Ovary (tissue), 9 donors: ENCODE measurements around the gene SLC17A9. TPM values are rescaled to one million over a fixed set of nuclear protein-coding genes. Genes with fewer than 3 reads are reported as not detected.
A peak's percentile ranks its signal among the peaks of the same experiment; 100 is the strongest.

ENCODE experiments used
- DNase-seq, 5 donors: peaks; one replicate each; pipeline ENCODE4 v3.0.0-alpha.2; 2019 to 2020
- H3K27ac ChIP-seq, 2 donors: fragments of 200-600 bp; one replicate each; pipeline versions ENCODE4 v1.5.1 to v1.8.0; 2019 to 2022
- H3K27me3 ChIP-seq: fragments of 200-600 bp; one replicate; pipeline ENCODE4 v1.8.0; 2022
- H3K36me3 ChIP-seq: fragments of 200-600 bp; sonication (generic); one replicate; pipeline ENCODE4 v1.5.1; 2019
- H3K4me1 ChIP-seq: one replicate; pipeline ENCODE4 v1.8.1; 2013; ENCODE audit warnings: mild to moderate bottlenecking, moderate library complexity; ENCODE audit not compliant: insufficient read depth
- H3K4me3 ChIP-seq: fragments of 200-600 bp; sonication (generic); one replicate; pipeline ENCODE4 v1.5.1; 2017
- H3K9me3 ChIP-seq, 2 donors: fragments of 200-600 bp in 1 of 2; sonication (generic) in 1 of 2; one replicate each; pipeline versions ENCODE4 v1.5.1 to v1.8.1; 2013 to 2019; ENCODE audit warnings: mild to moderate bottlenecking in 1 of 2, moderate library complexity in 1 of 2
- EP300 ChIP-seq: sonication (generic); formaldehyde crosslinking; IDR thresholded peaks from one replicate; pipeline ENCODE4 v1.6.1; 2017; ENCODE audit warnings: antibody characterized with exemption
- POLR2A ChIP-seq: fragments of 450-650 bp; IDR thresholded peaks from one replicate; pipeline ENCODE4 v1.6.1; 2017; ENCODE audit warnings: antibody characterized with exemption, mild to moderate bottlenecking, moderate library complexity
- WGBS, 3 donors: extraction: QIAGEN DNeasy Blood & Tissue Kit in 1 of 3; methylation state at CpG; one replicate each; pipeline versions ENCODE4 v1.1.5 to v1.1.7; 2013 to 2017; 5-methylcytosine and 5-hydroxymethylcytosine counted together
- intact Hi-C, 4 donors: fragments of 100-400 bp; cut with DNase I; formaldehyde crosslinking; loops; one replicate each; pipeline versions ENCODE4 v1.11.0 to v1.15.1; 2022 to 2023
- polyA plus RNA-seq, 2 donors: library from polyadenylated mRNA; stranded (reverse); fragments of 200-250 nt in 1 of 2; fragments of 350-450 nt in 1 of 2; fragmentation: Illumina TruSeq in 1 of 2; extraction: RNeasy Lipid Tissue Mini Kit (QIAGEN cat#74804) in 1 of 2; gene quantifications; one replicate each; pipeline ENCODE4 v1.2.3, GENCODE V29; 2013 to 2014
- total RNA-seq, 7 donors: library from RNA; depleted of rRNA in 2 of 7; stranded (reverse); fragments of >200 nt in 2 of 7; fragmentation: NEBNext Ultra II Directional in 3 of 7; extraction: Animal tissue kit (Norgen Biotek cat#: 25700) in 3 of 7; gene quantifications; one replicate each; pipeline versions ENCODE4 v1.1.0 to v1.2.4, GENCODE V29; 2016 to 2023
- TF ChIP-seq, protein P1 (sequence below), 3 donors: fragments of 450-650 bp in 2 of 3; fragments of 200-600 bp in 1 of 3; IDR thresholded peaks; one replicate each; pipeline versions ENCODE4 v1.5.1 to v1.8.0; 2016 to 2022; ENCODE audit warnings: antibody characterized with exemption in 3 of 3, mild to moderate bottlenecking in 1 of 3
- donor health status: DM: no; HTN: no; CAD: no; lungs with moderate emphysema.
- donor health status: DM: no; HTN: no; CAD: no.
- donor health status: Bipolar disorder and iron deficiency.
- donor health status: DM: yes; HTN: yes; CAD: no.
- donor health status: DM: no; HTN: no; CAD: no.
- donor health status: DM: yes; HTN: yes; CAD: no.

The SLC17A9 gene
- total and polyA plus RNA-seq, 9 donors, result 0.68 to 7.7 (median 4.7) TPM

GRCh38 chr20:63007360-63007645 is 54.8 kb downstream of the SLC17A9 start:
- 0 to 2% (median 1%) methylated on average over 11 to 24 of the region's 24 CpGs for WGBS, 3 donors
- Histone ChIP-seq H3K36me3 (no peaks in the 10 kb centered on the region), H3K27me3 (peaks cover 6% of the 10 kb centered on the region), H3K4me1 (peaks cover 1% of the 10 kb centered on the region), H3K9me3 (no peaks in the 10 kb centered on the region), H3K4me3 (no peak overlapping the region), H3K27ac (no peak overlapping the region)
- DNase-seq, result no peak
- intact Hi-C loops, result loop anchor here (5.0 to 10.0 kb wide), 4 partner anchors 103 to 340 kb away; no protein-coding TSS in a partner anchor
- TF ChIP-seq, protein P1, sequence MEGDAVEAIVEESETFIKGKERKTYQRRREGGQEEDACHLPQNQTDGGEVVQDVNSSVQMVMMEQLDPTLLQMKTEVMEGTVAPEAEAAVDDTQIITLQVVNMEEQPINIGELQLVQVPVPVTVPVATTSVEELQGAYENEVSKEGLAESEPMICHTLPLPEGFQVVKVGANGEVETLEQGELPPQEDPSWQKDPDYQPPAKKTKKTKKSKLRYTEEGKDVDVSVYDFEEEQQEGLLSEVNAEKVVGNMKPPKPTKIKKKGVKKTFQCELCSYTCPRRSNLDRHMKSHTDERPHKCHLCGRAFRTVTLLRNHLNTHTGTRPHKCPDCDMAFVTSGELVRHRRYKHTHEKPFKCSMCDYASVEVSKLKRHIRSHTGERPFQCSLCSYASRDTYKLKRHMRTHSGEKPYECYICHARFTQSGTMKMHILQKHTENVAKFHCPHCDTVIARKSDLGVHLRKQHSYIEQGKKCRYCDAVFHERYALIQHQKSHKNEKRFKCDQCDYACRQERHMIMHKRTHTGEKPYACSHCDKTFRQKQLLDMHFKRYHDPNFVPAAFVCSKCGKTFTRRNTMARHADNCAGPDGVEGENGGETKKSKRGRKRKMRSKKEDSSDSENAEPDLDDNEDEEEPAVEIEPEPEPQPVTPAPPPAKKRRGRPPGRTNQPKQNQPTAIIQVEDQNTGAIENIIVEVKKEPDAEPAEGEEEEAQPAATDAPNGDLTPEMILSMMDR (IDR thresholded peaks at IDR 0.05), result no peak
- TF ChIP-seq EP300 (no peak), POLR2A (no peak)

DNA sequence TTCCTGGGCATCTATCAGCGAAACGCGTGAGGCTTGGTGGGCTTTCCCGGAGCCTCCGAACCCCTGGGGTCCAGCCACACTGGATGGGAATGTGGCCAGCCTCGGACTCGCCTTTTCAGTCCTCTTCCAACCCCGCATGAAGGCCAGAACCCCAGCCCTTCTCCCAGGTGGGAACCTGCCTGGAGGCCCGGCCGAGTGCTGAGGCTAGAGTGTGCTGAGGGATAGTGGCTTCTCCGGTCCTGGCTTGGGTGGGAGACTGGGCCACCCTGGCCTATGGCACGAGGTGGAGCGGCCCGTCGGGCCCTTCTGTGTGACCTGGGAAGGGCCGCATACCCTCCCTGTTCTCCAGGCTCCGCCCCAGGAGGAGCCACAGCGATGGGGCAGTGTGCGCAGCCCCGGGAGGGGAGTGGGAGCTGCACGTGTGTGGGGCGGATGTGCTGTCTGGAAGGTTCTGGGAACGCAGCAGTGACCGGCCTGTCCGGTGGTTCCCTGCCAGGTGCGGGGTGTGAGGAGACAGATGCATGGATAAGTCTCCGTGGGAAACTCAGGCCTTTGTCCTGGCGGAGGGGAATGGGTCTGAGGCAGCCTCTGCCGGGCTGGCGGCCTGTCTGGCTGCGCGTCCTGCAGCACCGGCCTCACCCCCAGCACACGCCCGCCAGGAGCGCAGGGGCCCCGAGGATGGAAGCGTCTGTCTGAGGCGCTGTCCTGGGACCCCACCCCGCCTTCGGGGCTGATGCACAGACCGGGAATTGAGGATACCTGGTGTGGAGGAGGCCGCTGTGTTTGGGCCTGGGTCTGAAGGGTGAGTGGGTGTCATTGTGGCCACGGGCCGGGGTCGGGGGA is 55.4 kb downstream of the SLC17A9 start:
- no peak for DNase-seq
- intact Hi-C loops, result loop anchor here (2.0 to 10.0 kb wide), 6 partner anchors 35 to 341 kb away; no protein-coding TSS in a partner anchor
- TF ChIP-seq EP300 (no peak), POLR2A (no peak)
- TF ChIP-seq, protein P1 (IDR thresholded peaks at IDR 0.05), result no peak
- H3K4me3 ChIP-seq, result no peak overlapping the region
- peaks cover 1% of the 10 kb centered on the region for H3K4me1 ChIP-seq
- H3K9me3 ChIP-seq, result peaks cover 0 to 5% of the 10 kb centered on the region in 2 donors
- H3K36me3 ChIP-seq, result no peaks in the 10 kb centered on the region
- 5 to 10% (median 8%) methylated on average over 43 to 46 of the region's 46 CpGs for WGBS, 3 donors
- no peak overlapping the region for H3K27ac ChIP-seq
- H3K27me3 ChIP-seq, result peaks cover 6% of the 10 kb centered on the region

GRCh38 chr20:63008541-63009044 is 56.1 kb downstream of the SLC17A9 start:
- H3K4me3 ChIP-seq, result no peak overlapping the region
- intact Hi-C loops, result loop anchor here (2.0 to 10.0 kb wide), 6 partner anchors 36 to 341 kb away; no protein-coding TSS in a partner anchor
- H3K4me1 ChIP-seq, result peaks cover 1% of the 10 kb centered on the region
- H3K9me3 ChIP-seq, result peaks cover 0 to 6% of the 10 kb centered on the region in 2 donors
- no peak overlapping the region for H3K27ac ChIP-seq
- H3K27me3 ChIP-seq, result peaks cover 6% of the 10 kb centered on the region
- WGBS, 3 donors, result 4 to 15% (median 5%) methylated on average over 21 of the region's 21 CpGs
- no peaks in the 10 kb centered on the region for H3K36me3 ChIP-seq
- no peak for DNase-seq
- no peak for TF ChIP-seq EP300
- no peak for TF ChIP-seq POLR2A
- TF ChIP-seq, protein P1 (IDR thresholded peaks at IDR 0.05), result no peak

- no peaks in the 10 kb centered on the region for H3K36me3 ChIP-seq
- H3K4me1 ChIP-seq, result peaks cover 1% of the 10 kb centered on the region
- no peak overlapping the region for H3K4me3 ChIP-seq
- peaks cover 0 to 6% of the 10 kb centered on the region in 2 donors for H3K9me3 ChIP-seq
- H3K27me3 ChIP-seq, result peaks cover 6% of the 10 kb centered on the region
- DNase-seq, result peak; percentile 57 to 87 (median 77)
- 4 to 10% (median 5%) methylated on average over 40 to 54 of the region's 54 CpGs for WGBS, 3 donors
- H3K27ac ChIP-seq, result no peak overlapping the region
- intact Hi-C loops, result loop anchor here (2.0 to 10.0 kb wide), 6 partner anchors 37 to 342 kb away; no protein-coding TSS in a partner anchor
- TF ChIP-seq, protein P1 (IDR thresholded peaks at IDR 0.05), result peak; percentile 86 to 93 (median 91)
- no peak for TF ChIP-seq EP300
Measured at GRCh38 chr20:63009045-63009961, 56.8 kb downstream of the SLC17A9 start.
